ENCODE data around the gene DZIP1.

The DZIP1 gene

DNA sequence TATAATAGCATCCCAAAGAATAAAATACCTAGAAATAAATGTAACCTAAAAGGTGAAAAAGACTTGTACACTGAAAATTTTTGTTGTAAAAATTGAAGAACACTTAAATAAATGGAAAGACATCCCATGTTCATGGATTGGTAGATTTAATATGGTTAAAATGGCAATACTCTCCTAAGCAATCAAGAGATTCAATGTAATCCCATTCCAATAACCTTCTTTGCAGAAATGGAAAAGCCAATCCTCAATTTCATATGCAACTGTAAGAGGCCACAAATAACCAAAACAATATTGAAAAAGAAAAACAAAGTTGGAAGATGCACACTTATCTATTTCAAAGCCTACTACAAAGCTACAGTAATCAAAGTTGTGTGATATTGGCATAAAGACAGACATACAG is 17.7 kb downstream of the DZIP1 start:
- H3K27ac ChIP-seq = no peak overlapping the region

DNA sequence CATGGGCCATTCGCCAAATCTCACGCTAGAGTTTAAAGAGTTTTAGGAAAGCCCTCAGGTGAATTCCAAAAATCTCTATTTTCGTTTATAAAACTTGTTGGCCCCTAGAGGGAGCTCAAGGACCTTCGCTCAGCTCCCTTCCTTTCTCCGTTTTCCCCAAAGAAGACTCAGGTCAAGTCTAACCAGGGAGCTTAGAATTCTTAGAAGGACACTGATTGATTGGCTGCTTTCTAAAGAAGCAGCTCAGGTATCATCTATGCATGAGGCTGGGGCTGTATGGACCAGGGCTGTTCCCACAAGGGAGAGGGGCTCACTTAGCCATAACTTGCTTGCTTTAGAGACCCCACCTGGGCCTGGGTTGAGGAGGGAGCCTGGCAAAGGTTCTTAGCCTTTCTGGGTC is 20.5 kb downstream of the DZIP1 start:
- no peak overlapping the region for H3K27ac ChIP-seq

More for the DNA sequence above, 17.7 kb downstream of the DZIP1 start:
- TF ChIP-seq ZFX (IDR thresholded peaks at IDR 0.05) (no peak), CTCF (conservative IDR thresholded peaks at IDR 0.05) (no peak)

DNA sequence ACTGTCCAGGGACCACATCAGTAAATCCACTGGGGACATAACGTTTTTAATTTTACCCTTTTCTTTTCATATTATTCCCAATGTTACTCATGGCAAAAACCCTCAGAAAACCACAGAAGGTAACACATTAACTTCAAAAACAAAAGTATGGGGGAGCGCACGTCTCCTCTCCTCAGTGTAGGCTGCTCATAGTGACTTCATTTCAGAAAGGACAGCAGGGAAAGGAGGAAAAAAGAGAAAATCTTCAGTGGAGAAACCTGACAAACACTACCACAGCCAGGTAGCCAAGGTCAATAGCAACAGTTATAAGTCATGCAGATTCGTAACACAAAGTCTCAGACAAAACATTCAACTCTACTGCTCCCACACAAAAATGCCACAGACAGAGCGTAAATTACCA is 21.4 kb downstream of the DZIP1 start:
- no peak overlapping the region for H3K27ac ChIP-seq
- TF ChIP-seq ZFX (IDR thresholded peaks at IDR 0.05) (no peak), CTCF (conservative IDR thresholded peaks at IDR 0.05) (no peak)

More for the DNA sequence above, 20.5 kb downstream of the DZIP1 start:
- TF ChIP-seq CTCF (conservative IDR thresholded peaks at IDR 0.05) (peak; percentile 86), ZFX (IDR thresholded peaks at IDR 0.05) (no peak)

GRCh38 chr13:95620825-95621498 is 23.5 kb downstream of the DZIP1 start:
- TF ChIP-seq CTCF (conservative IDR thresholded peaks at IDR 0.05) (no peak), ZFX (IDR thresholded peaks at IDR 0.05) (no peak)
- H3K27ac ChIP-seq = peak overlapping the region; percentile 80

DNA sequence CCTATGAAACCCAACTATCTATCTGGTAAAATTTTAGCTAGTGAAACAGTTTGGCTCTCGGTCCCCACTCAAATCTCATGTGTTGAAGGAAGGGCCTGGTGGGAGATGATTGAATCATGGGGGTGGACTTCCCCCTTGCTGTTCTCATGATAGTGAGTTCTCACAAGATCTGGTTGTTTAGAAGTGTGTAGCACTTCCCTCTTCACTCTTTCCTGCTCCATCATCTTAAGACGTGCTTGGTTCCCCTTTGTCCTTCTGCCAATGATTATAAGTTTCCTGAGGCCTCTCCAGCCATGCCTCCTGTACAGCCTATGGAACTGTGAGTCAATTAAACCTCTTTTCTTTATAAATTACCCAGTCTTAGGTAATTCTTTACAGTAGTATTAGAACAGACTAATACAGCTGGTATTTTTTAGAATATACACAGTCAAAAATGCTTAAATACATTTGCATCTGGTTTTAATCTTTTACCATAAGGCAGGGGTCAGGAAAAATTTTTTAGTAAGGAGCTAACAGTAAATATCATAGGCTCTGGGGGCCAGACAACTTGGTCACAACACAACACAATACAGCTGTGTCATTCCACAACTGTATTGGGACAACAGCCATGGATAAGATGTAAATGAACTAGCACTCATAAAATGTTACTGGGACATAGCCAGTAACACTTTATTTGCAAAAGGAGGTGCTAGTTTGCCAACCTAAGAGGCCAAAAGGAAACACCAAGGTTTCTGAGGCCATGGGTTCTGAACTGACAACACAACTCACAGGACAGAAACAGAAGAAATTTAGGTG is 24.3 kb downstream of the DZIP1 start:
- peak overlapping the region; percentile 80 for H3K27ac ChIP-seq

GRCh38 chr13:95615539-95615938 is 29.0 kb downstream of the DZIP1 start:
- peak overlapping the region; percentile 49 for H3K27ac ChIP-seq
- TF ChIP-seq ZFX (IDR thresholded peaks at IDR 0.05) (no peak), CTCF (conservative IDR thresholded peaks at IDR 0.05) (no peak)

More for the DNA sequence above, 24.3 kb downstream of the DZIP1 start:
- TF ChIP-seq ZFX (IDR thresholded peaks at IDR 0.05) (no peak), CTCF (conservative IDR thresholded peaks at IDR 0.05) (no peak)

DNA sequence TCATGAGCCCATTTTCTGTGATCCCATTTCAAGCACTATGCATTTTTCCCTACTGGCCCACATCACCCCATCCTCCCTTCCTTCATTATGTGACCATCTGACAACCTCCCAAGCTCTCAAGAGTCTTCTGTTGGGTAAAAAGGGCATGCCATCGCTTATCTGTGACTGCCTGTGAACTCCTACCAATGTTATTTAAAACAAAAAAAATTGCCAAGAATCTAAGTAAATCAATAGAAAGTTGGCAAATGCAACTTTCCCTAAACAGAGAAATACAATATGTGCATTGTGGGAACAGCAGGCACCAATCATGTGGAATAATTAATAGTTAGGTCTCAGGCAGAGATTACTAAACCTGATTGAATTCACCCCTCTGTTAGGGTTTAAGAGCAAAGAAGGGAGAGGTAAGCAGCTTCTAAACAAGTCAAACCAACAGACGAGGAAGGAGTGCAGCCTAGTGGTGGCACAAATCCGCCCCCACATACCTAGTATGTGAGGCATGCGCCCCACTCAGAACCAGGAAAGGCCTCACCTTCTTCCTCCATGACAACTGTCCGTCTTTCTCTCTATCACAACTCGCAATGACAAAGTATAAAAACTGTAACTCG is 29.8 kb downstream of the DZIP1 start:
- peak; percentile 30 for TF ChIP-seq CTCF (conservative IDR thresholded peaks at IDR 0.05)
- no peak for TF ChIP-seq ZFX (IDR thresholded peaks at IDR 0.05)
- H3K27ac ChIP-seq = peak overlapping the region; percentile 49; the same call in 1 of the 2 replicates

All from C4-2B (cell line).